ENCODE results near the gene PPP2R3B.
"Not testable (repeated sequence)": the region's sequence is repeated elsewhere in the genome, so short reads cannot be mapped to it uniquely, and the experiment has no call there.

The PPP2R3B gene

GRCh38 chrX:352582-353314 is 34.0 kb downstream of the PPP2R3B start:
- DNase-seq: no peak

- DNase-seq: no peak
These were observed 34.5 kb downstream of the PPP2R3B start for GRCh38 chrX:352181-352580.

- DNase-seq: no peak
These were observed 35.0 kb downstream of the PPP2R3B start for GRCh38 chrX:351736-352135.

GRCh38 chrX:351324-351641 is 35.4 kb downstream of the PPP2R3B start:
- not testable (repeated sequence) for DNase-seq

- no peak for DNase-seq
These were observed 36.0 kb downstream of the PPP2R3B start for GRCh38 chrX:350534-351323.

- no peak for DNase-seq
These were observed 36.6 kb downstream of the PPP2R3B start for GRCh38 chrX:350148-350533.

- no peak for DNase-seq
These were observed 37.0 kb downstream of the PPP2R3B start for GRCh38 chrX:349702-350101.

GRCh38 chrX:349196-349595 is 37.5 kb downstream of the PPP2R3B start:
- no peak for DNase-seq

- no peak for DNase-seq
These were observed 38.1 kb downstream of the PPP2R3B start for GRCh38 chrX:348461-349117.

GRCh38 chrX:347351-348117 is 39.2 kb downstream of the PPP2R3B start:
- no peak for DNase-seq

GRCh38 chrX:346034-346813 is 40.5 kb downstream of the PPP2R3B start:
- no peak for DNase-seq

- no peak for DNase-seq
These were observed 41.4 kb downstream of the PPP2R3B start for GRCh38 chrX:345020-345925.

- DNase-seq: no peak
These were observed 42.3 kb downstream of the PPP2R3B start for GRCh38 chrX:344371-344901.

GRCh38 chrX:341541-342101 is 45.1 kb downstream of the PPP2R3B start:
- DNase-seq: no peak

- no peak for DNase-seq
These were observed 45.9 kb downstream of the PPP2R3B start for GRCh38 chrX:340641-341423.

- DNase-seq: no peak
These were observed 46.6 kb downstream of the PPP2R3B start for GRCh38 chrX:340121-340520.

GRCh38 chrX:338836-339400 is 47.8 kb downstream of the PPP2R3B start:
- no peak for DNase-seq

GRCh38 chrX:338281-338835 is 48.3 kb downstream of the PPP2R3B start:
- DNase-seq: no peak

- DNase-seq: no peak
These were observed 49.3 kb downstream of the PPP2R3B start for GRCh38 chrX:337331-337831.

All from NCI-H446 (cell line).